Duodenal mucosa (tissue), 2 donors: Measurements from ENCODE around the gene BRAF.
"Not testable (repeated sequence)": the region's sequence is repeated elsewhere in the genome, so short reads cannot be mapped to it uniquely, and the experiment has no call there.

Source experiments
- H3K27ac ChIP-seq: one replicate; pipeline ENCODE4 v1.7.0; 2013; ENCODE audit warnings: low read depth, low read length
- H3K27me3 ChIP-seq, 2 donors: one replicate each; pipeline ENCODE4 v1.7.0; 2013; ENCODE audit warnings: low read length in 2 of 2, control low read depth in 1 of 2; ENCODE audit not compliant: insufficient read depth in 2 of 2, control insufficient read depth in 1 of 2
- H3K36me3 ChIP-seq, 2 donors: one replicate each; pipeline ENCODE4 v1.7.0; 2013; ENCODE audit warnings: low read length in 2 of 2, control low read depth in 1 of 2; ENCODE audit not compliant: insufficient read depth in 2 of 2, control insufficient read depth in 1 of 2
- H3K4me1 ChIP-seq, 2 donors: one replicate each; pipeline ENCODE4 v1.7.0; 2013; ENCODE audit warnings: low read length in 2 of 2, control low read depth in 1 of 2; ENCODE audit not compliant: insufficient read depth in 2 of 2, control insufficient read depth in 1 of 2
- H3K4me3 ChIP-seq, 2 donors: one replicate each; pipeline ENCODE4 v1.7.0; 2013; ENCODE audit warnings: low read length in 2 of 2, low read depth in 1 of 2
- H3K9ac ChIP-seq, 2 donors: one replicate each; pipeline ENCODE4 v1.7.0; 2013; ENCODE audit warnings: low read length in 2 of 2, low read depth in 1 of 2
- H3K9me3 ChIP-seq, 2 donors: one replicate each; pipeline ENCODE4 v1.7.0; 2013; ENCODE audit warnings: low read length in 2 of 2, control low read depth in 1 of 2; ENCODE audit not compliant: control insufficient read depth in 1 of 2

Gene BRAF

DNA sequence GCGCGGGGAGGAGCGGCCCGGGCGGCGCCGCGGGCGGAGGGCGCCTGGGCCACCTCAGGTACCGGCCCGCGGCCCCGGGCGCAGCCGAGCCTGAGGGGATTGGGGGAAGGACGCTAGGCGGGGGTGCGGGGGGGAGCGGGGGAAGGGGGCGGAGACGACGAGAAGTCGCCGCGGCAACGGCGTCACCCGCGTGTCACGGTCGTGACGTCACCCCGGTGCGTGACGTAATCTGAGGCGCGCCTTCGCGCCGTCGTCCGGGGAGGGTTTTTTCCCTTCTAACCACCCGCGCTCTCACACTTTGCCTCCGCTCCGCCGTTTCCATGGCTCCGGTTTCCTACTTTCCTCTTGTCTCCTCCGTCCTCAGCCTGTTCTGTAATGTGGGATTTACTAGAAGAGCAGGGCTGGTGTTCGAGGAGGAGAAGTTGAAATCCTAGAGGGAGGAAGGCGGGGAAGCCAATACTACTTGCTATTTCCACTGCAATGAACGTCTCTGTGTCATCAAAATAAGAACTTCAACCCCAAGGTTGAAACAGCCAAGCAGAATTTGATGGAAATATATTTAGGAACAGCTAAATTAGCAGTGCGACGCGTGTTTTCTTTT lies at the start of gene BRAF:
TSS of gene BRAF (minus strand) at position 109 of the 601 bp plus-strand sequence. CDS start 226 bp downstream, outside the sequence.
- Histone ChIP-seq H3K4me1 (peaks cover 3 to 27% of the 10 kb centered on the region in 2 donors), H3K9me3 (no peaks in the 10 kb centered on the region), H3K27me3 (no peaks in the 10 kb centered on the region), H3K4me3 (peak within 1 kb of the TSS; percentile 94 to 95), H3K9ac (peak within 1 kb of the TSS; percentile 90), H3K36me3 (no peaks in the 10 kb centered on the region), H3K27ac (peak within 1 kb of the TSS; percentile 93)

DNA sequence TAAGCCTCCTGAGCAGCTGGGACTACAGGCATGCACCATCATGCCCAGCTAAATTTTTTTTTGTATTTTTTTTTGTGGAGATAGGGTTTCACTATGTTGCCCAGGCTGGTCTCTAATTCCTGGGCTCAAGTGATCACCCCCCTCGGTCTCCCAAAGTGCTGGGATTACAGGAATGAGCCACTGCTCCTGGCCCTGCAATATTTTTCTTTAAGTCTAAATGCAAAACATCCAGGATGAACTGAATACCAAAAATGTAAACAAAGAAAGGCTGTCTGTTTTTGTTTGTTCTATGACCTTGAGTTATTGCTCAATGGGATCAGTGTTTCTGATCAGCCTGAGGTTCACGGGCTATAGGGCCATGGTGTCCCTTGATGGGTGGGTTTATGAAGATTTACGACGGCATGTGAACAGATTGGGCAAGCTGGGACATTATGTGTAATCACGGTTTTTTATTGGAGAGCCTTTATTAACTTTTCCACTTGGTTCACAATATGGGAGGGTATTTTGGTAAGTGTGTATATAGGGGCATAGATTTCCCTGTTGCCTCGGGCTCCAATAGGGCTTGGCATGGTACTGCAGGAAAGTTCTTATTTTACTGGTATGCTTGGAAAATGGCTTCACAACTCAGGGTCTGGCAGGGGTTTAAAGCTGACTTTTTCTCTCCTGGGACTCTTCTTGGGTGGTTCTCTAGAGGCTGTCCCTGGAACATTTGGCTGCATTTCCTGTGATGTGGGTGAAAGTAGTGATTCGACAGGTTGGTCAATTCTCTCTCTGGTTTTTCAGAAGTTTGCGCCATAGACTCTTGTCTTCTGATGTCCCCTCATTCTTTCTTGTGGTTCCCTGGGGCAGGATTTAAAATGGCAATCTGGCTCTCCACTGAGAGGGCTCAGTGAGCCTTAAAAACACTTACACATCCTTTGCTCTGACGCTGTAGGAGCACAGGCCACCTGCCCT lies 48.4 kb upstream of the BRAF start:
- H3K27me3 ChIP-seq = no peaks in the 10 kb centered on the region
- H3K27ac ChIP-seq = no peak overlapping the region
- peaks cover 0 to 12% of the 10 kb centered on the region in 2 donors for H3K4me1 ChIP-seq
- H3K4me3 ChIP-seq = no peak overlapping the region
- no peaks in the 10 kb centered on the region for H3K9me3 ChIP-seq
- H3K9ac ChIP-seq = no peak overlapping the region
- H3K36me3 ChIP-seq = no peaks in the 10 kb centered on the region

DNA sequence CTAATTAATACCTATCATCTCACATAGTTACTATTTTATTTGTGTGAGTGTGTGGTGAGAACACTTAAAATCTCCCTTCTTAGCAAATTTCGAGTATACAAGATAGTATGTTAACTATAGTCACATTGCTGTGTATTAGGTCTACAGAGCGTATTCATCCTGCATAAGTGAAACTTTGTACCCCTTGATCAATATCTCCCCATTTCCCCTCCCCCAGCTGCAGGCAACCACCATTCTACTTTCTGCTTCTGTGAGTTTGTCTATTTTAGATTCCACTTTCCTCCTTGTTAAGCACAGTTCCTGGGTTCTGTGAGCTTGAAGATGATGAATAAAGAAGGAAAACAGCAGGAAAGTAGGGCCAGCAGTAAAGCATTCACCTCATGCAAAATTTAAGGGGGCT lies 47.6 kb upstream of the BRAF start:
- Histone ChIP-seq H3K27ac (no peak overlapping the region), H3K9me3 (no peaks in the 10 kb centered on the region), H3K36me3 (no peaks in the 10 kb centered on the region), H3K27me3 (no peaks in the 10 kb centered on the region), H3K4me1 (peaks cover 0 to 12% of the 10 kb centered on the region in 2 donors), H3K4me3 (no peak overlapping the region), H3K9ac (no peak overlapping the region)

DNA sequence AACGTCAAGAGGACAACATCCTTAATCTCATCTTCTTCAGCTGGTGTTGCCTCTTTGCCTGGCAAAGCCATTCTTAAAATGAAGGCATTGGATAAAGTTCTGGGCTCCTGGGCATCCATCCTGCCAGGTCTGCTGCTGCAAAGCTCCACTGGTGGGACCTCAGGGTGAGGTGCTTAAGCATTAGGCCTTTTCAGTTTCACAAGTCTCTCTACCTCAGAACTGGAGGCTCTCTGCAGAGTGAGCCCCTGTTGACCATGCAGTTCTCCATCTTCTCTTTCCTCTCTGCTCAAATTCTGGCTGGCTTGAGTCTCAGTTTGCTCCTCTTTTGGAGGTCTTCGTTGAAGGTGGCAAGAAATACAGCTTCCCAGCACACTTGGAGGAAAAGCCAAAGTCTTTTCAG lies 42.7 kb upstream of the BRAF start:
- H3K4me1 ChIP-seq = no peaks in the 10 kb centered on the region
- H3K9me3 ChIP-seq = no peaks in the 10 kb centered on the region
- no peaks in the 10 kb centered on the region for H3K36me3 ChIP-seq
- H3K27ac ChIP-seq = no peak overlapping the region
- H3K27me3 ChIP-seq = no peaks in the 10 kb centered on the region
- no peak overlapping the region for H3K9ac ChIP-seq
- H3K4me3 ChIP-seq = no peak overlapping the region

DNA sequence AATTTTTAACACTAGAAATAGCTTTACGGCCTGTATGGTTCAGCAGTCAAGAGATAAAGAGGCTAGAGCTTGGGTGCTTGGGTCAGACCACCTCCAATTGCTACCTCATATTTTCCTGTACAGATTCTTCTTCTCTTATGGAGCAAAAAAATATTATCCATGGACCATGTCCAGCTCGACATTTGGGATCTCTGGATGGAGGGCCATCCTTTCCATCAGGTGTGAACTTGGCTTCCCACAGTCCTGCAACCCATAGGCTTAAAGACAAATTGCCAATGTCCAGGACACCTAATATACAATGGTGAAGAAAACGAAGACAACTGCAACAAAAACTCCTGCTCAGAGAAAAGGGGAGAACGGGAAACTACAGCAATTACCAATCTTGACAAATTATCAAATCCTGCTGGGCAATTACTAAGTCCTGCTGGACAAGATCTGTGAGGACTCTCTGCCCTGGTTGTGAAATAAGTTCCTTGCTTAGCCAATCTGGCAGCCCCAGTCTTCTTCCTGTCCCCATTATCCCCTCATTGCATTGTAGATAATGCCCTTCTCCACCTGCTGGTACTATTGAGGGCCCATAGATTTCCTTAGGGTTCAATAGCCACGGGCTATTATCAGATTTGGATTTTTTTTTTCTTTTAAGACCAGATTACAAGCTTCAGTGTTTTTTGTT lies 42.0 kb upstream of the BRAF start:
- Histone ChIP-seq H3K4me3 (no peak overlapping the region), H3K27me3 (no peaks in the 10 kb centered on the region), H3K9ac (no peak overlapping the region), H3K4me1 (no peaks in the 10 kb centered on the region), H3K27ac (no peak overlapping the region), H3K36me3 (no peaks in the 10 kb centered on the region), H3K9me3 (no peaks in the 10 kb centered on the region)

- no peaks in the 10 kb centered on the region for H3K36me3 ChIP-seq
- H3K9ac ChIP-seq = no peak overlapping the region
- no peaks in the 10 kb centered on the region for H3K9me3 ChIP-seq
- H3K27ac ChIP-seq = no peak overlapping the region
- no peaks in the 10 kb centered on the region for H3K27me3 ChIP-seq
- no peak overlapping the region for H3K4me3 ChIP-seq
- H3K4me1 ChIP-seq = no peaks in the 10 kb centered on the region
Observed at GRCh38 chr7:140961117-140961516, 36.4 kb upstream of the BRAF start.

DNA sequence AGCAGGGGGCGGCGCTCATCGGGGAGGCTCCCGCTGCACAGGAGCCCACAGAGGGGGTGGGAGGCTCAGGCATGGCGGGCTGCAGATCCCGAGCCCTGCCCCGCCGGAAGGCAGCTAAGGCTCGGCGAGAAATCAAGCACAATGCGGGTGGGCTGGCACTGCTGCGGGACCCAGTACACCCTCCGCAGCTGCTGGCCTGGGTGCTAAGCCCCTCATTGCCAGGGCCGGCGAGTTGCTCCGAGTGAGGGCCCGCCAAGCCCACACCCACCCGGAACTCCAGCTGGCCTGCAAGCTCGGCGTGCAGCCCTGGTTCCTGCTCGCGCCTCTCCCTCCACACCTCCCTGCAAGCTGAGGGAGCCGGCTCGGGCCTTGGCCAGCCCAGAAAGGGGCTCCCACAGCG lies 32.3 kb upstream of the BRAF start:
- H3K27ac ChIP-seq, H3K27me3 ChIP-seq, H3K9me3 ChIP-seq, H3K4me1 ChIP-seq, H3K4me3 ChIP-seq, H3K9ac ChIP-seq, H3K36me3 ChIP-seq: not testable (repeated sequence)

DNA sequence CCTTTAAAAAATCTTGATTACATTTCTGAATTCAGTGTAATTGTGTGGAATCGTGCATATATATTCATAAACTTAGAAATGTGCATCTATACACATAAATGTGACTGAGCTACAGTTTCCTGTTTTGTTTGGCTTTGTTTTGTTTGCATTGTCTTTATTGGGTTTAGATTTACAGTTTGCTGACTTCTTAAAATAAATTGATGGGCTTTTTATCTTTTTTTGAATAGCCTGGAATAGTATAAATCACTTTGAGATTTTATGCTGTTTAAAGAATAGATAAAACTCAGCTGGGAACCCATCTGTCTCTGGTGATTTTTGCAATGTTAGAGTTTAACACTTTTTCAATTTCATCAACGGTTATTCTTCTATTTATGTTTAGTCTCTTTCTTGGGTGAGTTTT lies 21.2 kb upstream of the BRAF start:
- H3K36me3 ChIP-seq = no peaks in the 10 kb centered on the region
- H3K27me3 ChIP-seq = no peaks in the 10 kb centered on the region

GRCh38 chr7:140942242-140942641 lies 17.5 kb upstream of the BRAF start:
- H3K36me3 ChIP-seq, H3K9me3 ChIP-seq, H3K4me3 ChIP-seq, H3K9ac ChIP-seq, H3K4me1 ChIP-seq, H3K27ac ChIP-seq, H3K27me3 ChIP-seq: not testable (repeated sequence)

More for the DNA sequence above, 21.2 kb upstream of the BRAF start:
- H3K4me3 ChIP-seq = no peak overlapping the region
- no peak overlapping the region for H3K27ac ChIP-seq
- no peaks in the 10 kb centered on the region for H3K4me1 ChIP-seq
- no peaks in the 10 kb centered on the region for H3K9me3 ChIP-seq
- no peak overlapping the region for H3K9ac ChIP-seq

- H3K36me3 ChIP-seq = no peaks in the 10 kb centered on the region
- no peaks in the 10 kb centered on the region for H3K27me3 ChIP-seq
- H3K4me1 ChIP-seq = no peaks in the 10 kb centered on the region
- no peak overlapping the region for H3K4me3 ChIP-seq
- no peak overlapping the region for H3K27ac ChIP-seq
- H3K9ac ChIP-seq = no peak overlapping the region
- no peaks in the 10 kb centered on the region for H3K9me3 ChIP-seq
Observed at GRCh38 chr7:140940898-140941297, 16.2 kb upstream of the BRAF start.
